HG02981 (cell line): Measurements from ENCODE around the gene TAF9.
"Not testable (repeated sequence)": the region's sequence is repeated elsewhere in the genome, so short reads cannot be mapped to it uniquely, and the experiment has no call there.

Experiments
- ATAC-seq: cut with Tn5 transposase; IDR thresholded peaks from one replicate; pipeline ENCODE4 v1.9.1; 2021; ENCODE audit warnings: mild to moderate bottlenecking, moderate library complexity; ENCODE audit not compliant: unreplicated experiment

TAF9 gene, protein sequence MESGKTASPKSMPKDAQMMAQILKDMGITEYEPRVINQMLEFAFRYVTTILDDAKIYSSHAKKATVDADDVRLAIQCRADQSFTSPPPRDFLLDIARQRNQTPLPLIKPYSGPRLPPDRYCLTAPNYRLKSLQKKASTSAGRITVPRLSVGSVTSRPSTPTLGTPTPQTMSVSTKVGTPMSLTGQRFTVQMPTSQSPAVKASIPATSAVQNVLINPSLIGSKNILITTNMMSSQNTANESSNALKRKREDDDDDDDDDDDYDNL

DNA sequence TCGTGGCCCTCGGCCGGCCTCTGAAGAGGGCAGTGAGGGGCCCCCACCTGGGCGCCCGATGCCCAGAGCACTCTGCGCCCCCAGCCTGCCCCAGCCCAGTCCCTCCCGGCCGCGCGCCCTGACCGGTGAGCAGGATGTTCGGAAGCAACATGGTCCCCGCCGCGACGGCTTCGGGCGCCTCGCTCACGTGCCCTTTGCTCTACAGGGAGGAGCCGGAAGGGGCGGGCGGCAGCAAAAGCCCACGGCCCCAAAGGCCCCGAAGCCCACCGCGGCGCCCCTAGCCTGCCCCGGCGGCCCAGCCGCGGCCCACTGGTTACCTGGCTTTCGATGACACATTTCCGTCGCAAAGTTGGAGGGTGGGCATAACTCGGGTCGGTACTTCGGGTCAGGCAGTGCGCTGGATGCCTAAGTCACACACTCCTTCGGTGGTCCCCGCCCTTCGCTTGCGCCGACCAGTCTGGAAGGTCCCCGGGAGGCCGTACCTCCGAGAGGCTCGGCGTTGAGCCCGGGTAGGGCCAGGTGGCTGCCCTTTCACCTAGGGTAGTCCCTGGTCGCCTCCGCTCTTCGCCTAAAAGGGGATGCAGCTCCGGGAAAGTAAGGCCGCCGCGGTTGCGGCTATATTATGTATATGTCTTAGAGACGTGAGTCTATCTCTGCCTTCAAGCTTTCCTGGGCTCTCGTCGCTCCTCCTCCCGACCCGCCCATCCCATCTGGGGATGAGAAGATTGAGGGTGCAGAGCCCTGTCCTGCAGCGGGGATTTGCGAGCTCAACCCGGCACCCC is at the start of gene TAF9, which contains the start of the genes AK6 and RAD17:
TSS of gene TAF9 (minus strand) at position 181 of the 782 bp plus-strand sequence. CDS start 3,783 bp downstream, outside the sequence.
TSS of gene AK6 (minus strand) at position 181 of the 782 bp plus-strand sequence. CDS start at position 151, 30 bp downstream.
TSS of gene RAD17 (plus strand) at position 479 of the 782 bp plus-strand sequence. CDS start 2,391 bp downstream, outside the sequence.
- peak; percentile 93 for ATAC-seq

- no peak for ATAC-seq
Observed at GRCh38 chr5:69418554-69418953, 49.2 kb upstream of the TAF9 start.

- no peak for ATAC-seq
Observed at GRCh38 chr5:69416699-69417098, 47.4 kb upstream of the TAF9 start.

GRCh38 chr5:69416180-69416579 is 46.9 kb upstream of the TAF9 start:
- no peak for ATAC-seq

DNA sequence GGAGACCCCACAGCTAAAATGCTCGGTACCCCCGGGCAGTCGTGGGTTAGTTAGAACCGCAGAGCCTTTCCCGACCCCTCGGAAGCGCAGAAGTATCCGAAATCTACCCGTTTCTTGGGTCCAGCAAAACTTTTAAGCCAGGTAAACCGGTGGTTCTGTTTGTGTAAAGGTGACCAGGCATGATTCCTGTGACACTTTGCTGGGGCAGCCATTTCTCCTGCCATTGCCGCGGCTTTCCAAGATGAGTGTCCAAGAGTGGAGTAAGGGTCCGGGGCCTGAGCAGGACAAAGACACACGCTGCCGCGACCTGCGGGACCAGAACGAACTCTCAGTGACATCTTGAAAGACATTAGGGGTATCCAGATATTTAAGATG is 46.3 kb upstream of the TAF9 start:
- ATAC-seq = no peak

DNA sequence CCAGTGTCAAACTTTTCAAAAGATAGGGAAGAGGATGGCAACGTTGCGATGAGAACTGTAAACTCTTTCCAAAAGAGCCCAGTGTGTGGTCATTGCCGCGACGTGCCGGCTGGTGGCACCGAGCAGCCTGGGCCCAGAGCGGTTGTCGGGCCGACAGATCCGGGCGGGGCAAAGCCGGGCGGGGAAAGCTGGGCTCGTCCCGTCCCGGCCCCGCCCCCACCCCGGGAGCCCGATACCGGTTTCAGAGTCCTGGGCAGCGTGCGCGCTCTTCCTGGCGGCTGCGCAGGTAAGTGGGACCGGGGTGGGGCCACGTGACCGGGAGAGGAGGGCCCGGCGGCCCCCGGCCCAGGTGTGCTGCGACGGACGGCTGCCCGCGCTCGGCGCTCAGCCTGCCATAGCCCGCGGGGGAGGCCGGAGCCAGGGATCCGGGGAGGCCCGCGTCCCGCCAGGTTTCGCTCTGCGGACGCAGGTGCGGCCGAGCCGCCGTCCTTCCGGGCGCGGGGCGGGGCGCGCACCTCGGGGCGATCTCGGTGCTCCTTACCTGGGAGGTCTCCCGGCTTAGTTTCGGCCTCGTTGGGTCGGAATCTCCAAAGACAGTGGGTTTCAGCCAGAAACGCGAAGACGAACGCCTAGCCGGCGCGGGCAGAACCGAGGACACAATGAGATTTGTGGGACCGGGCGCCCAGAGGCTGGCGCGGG is 45.7 kb upstream of the TAF9 start, which contains the start of gene MARVELD2:
TSS of gene MARVELD2 (plus strand) at position 232 of the 699 bp plus-strand sequence. CDS start 4,270 bp downstream, outside the sequence.
- ATAC-seq = peak; percentile 43

DNA sequence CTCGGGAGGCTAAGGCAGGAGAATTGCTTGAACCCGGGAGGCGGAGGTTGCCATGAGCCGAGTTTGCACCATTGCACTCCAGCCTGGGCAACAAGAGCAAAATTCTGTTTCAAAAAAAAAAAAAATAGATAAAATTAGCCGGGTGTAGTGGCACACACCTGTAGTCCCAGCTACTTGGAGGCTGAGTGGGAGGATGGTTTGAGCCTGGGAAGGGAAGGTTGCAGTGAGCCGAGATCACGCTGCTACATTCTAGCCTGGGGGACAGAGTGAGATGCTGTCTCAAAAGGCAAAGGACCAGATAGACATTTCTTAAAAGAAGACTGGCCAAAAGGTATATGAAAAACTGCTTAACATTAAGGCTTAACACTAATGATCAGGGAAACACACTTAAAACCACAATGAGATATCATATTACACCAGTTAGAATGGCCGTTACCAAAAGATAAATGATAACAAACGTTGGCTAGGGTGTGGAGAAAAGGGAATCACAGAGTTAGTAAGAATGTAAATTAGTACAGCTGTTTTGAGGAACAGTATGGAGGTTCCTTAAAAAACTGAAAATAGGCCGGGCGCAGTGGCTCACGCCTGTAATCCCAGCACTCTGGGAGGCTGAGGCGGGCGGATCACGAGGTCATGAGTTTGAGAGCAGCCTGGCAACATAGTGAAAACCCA is 35.5 kb upstream of the TAF9 start:
- no peak for ATAC-seq

DNA sequence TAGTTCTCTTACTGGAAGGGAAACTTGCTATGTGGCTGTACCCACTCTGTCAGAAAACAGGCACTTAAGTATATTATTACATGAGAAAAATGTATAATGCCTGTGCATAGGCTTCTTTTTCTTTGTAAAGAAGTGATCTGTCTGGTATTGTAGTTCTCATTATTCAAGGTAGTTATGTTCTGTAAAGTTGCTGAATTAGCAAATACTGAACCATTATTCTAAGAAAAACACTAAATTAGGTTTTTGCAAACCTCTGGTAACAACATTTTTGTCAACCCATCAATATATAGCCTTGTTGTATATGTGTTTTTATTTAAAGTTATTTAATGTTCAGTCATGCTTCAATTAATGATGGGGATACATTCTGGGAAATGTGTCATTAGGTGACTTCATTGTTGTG is 9.1 kb upstream of the TAF9 start:
- ATAC-seq = no peak

GRCh38 chr5:69374911-69375446 is 5.7 kb upstream of the TAF9 start:
- peak; percentile 66 for ATAC-seq

DNA sequence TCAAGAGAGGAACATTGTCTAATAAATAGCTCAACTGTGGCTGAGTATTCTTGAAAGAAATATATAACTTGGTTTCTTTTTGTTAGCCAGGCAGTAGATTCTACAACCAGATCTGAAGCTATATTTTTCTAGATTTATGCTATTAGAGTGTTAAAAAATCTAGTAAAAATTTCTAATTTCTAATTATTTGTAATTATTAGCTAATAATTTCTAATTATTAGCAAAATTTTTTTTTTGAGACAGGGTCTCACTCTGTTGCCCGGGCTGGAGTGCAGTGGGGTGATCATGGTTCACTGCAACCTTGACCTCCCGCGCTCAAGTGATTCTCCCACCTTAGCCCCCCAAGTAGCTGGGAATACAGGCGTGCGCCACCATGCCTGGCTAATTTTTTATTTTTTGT is 3.1 kb upstream of the TAF9 start:
- no peak for ATAC-seq

DNA sequence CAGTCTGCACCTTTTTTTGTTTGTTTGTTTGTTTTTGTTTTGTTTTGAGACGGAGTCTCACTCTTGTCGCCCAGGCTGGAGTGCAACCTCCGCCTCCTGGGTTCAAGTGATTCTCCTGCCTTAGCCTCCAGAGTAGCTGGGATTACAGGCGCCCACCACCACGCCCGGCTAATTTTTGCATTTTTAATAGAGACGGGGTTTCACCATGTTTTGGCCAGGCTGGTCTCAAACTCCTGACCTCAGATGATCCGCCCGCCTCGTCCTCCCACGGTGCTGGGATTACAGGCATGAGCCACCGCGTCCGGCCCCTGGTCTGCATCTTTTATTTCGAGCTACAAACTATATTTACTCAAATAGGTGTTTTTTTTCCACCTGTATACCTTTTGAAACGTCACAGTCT is 1.0 kb upstream of the TAF9 start:
- not testable (repeated sequence) for ATAC-seq

GRCh38 chr5:69368458-69369339 is 621 bp downstream of the TAF9 start:
- ATAC-seq = peak; percentile 0

DNA sequence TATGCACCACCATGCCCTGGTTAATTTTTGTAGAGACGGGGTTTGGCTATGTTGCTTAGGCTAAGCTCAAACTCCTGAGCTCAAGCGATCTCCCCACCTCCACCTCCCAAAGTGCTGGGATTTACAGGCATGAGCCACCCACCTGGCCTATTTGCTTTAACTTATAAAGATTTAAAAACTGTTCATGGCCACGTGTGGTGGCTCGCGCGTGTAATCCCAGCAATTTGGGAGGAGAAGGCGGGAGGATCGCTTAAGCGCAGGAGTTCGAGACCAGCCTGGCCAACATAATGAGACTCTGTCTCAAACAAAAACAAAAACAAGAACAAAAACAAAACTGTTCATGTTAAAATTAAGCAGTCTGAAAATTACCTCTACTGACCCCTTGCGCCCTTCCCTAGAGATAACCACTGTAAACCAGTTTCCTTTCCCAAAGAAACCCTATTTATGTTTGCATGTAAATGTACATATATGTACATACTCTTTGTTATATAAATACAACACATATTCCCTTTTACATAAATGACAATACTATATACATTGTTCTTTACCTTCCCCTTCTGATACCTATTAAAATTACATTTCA is 1.5 kb downstream of the TAF9 start:
- no peak for ATAC-seq

- no peak for ATAC-seq
Observed at GRCh38 chr5:69364850-69365249, 4.5 kb downstream of the TAF9 start.

- ATAC-seq = no peak
Observed at GRCh38 chr5:69364414-69364813, 4.9 kb downstream of the TAF9 start.

DNA sequence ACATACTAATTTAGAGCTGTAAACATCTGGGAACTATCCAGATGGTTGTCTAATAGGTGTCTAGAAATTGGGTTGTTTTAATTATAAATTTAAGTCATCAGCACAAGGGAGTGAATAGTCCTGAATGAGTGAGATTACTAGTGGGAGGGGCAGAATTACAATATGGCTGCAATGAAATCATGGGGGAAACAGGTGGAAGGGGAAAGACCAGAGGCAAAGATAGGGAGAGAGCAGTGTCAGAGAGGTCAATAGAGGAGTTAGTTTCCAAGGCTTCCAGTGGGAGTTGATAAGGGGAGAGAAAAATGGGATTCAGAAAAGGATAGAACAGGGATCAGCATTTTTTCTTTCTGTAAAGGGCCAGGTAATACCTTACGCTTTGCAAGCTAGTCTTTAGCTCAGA is 8.9 kb downstream of the TAF9 start:
- ATAC-seq = no peak

GRCh38 chr5:69359699-69360098 is 9.6 kb downstream of the TAF9 start:
- no peak for ATAC-seq

DNA sequence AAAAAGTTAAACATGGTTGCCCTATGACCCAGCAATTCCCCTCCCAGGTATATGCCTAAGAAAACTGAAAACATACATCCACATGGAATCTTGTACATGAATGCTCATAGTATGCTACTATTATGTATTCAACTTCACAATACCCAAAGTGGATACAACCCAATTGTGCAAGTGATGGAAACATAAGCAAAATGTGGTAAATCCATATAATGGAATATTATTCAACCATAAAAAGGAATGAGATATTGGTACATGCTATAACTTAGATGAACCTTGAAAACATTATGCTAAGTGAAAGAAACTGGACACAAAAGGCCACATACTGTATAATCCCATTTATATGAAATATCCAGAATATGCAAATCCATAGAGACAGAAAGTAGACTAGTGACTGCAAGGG is 18.7 kb downstream of the TAF9 start:
- ATAC-seq = no peak

DNA sequence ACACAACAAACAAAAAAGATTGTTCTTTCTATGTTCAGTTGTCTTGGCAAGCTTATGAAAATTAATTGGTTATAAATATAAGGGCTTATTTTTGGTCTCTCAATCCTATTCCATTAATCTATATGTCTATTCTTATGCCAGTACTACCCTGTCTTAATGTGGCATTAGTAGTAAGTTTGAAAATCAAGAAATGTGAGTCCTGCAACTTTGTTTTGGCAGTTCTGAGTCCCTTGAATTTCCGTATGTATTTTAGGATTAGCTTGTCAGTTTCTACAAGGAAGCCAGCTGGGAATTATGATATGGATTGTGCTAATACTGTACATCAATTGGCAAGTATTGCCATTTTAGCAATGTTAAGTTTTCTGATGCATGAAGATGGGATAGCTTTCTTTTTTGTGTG is 26.2 kb downstream of the TAF9 start:
- no peak for ATAC-seq
